Measurements from ENCODE around the gene KRT4.

KRT4 gene

GRCh38 chr12:52814710-52815155 lies 817 bp upstream of the KRT4 start:
- H3K9me3 ChIP-seq (ENCODE audit: control insufficient read depth in 2 of 2, low read length in 2 of 2): no peaks in the 10 kb centered on the region
- H3K27ac ChIP-seq (ENCODE audit: low read length): no peak overlapping the region
- H3K4me1 ChIP-seq (ENCODE audit: control insufficient read depth, insufficient read depth, low read length): no peaks in the 10 kb centered on the region
- H3K9ac ChIP-seq (ENCODE audit: low read length in 2 of 2): no peak overlapping the region
- H3K27me3 ChIP-seq (ENCODE audit: control insufficient read depth in 1 of 2, insufficient read depth in 2 of 2, low read length in 2 of 2): peaks cover 0 to 11% of the 10 kb centered on the region in 2 donors
- no peaks in the 10 kb centered on the region for H3K36me3 ChIP-seq (ENCODE audit: control insufficient read depth in 2 of 2, insufficient read depth in 2 of 2, low read length in 2 of 2)
- no peak overlapping the region for H3K4me3 ChIP-seq (ENCODE audit: low read length in 2 of 2)

GRCh38 chr12:52813203-52813819 lies 605 bp downstream of the KRT4 start:
- H3K4me1 ChIP-seq (ENCODE audit: control insufficient read depth, insufficient read depth, low read length): no peaks in the 10 kb centered on the region
- no peak overlapping the region for H3K9ac ChIP-seq (ENCODE audit: low read length in 2 of 2)
- H3K27me3 ChIP-seq (ENCODE audit: control insufficient read depth in 1 of 2, insufficient read depth in 2 of 2, low read length in 2 of 2): peaks cover 6 to 11% of the 10 kb centered on the region in 2 donors
- H3K27ac ChIP-seq (ENCODE audit: low read length): no peak overlapping the region
- H3K36me3 ChIP-seq (ENCODE audit: control insufficient read depth in 2 of 2, insufficient read depth in 2 of 2, low read length in 2 of 2): no peaks in the 10 kb centered on the region
- no peaks in the 10 kb centered on the region for H3K9me3 ChIP-seq (ENCODE audit: control insufficient read depth in 2 of 2, low read length in 2 of 2)
- no peak overlapping the region for H3K4me3 ChIP-seq (ENCODE audit: low read length in 2 of 2)

- H3K4me3 ChIP-seq (ENCODE audit: low read length in 2 of 2): no peak overlapping the region
Measured at GRCh38 chr12:52812749-52813148, 1.2 kb downstream of the KRT4 start.

GRCh38 chr12:52812073-52812400 lies 1.9 kb downstream of the KRT4 start:
- Histone ChIP-seq H3K9me3 (ENCODE audit: control insufficient read depth in 2 of 2, low read length in 2 of 2) (no peaks in the 10 kb centered on the region), H3K27ac (ENCODE audit: low read length) (no peak overlapping the region), H3K4me3 (ENCODE audit: low read length in 2 of 2) (no peak overlapping the region), H3K4me1 (ENCODE audit: control insufficient read depth, insufficient read depth, low read length) (no peaks in the 10 kb centered on the region), H3K9ac (ENCODE audit: low read length in 2 of 2) (no peak overlapping the region), H3K27me3 (ENCODE audit: control insufficient read depth in 1 of 2, insufficient read depth in 2 of 2, low read length in 2 of 2) (peaks cover 5 to 6% of the 10 kb centered on the region in 2 donors), H3K36me3 (ENCODE audit: control insufficient read depth in 2 of 2, insufficient read depth in 2 of 2, low read length in 2 of 2) (no peaks in the 10 kb centered on the region)

More at GRCh38 chr12:52812749-52813148, 1.2 kb downstream of the KRT4 start:
- Histone ChIP-seq H3K9me3 (ENCODE audit: control insufficient read depth in 2 of 2, low read length in 2 of 2) (no peaks in the 10 kb centered on the region), H3K27ac (ENCODE audit: low read length) (no peak overlapping the region), H3K36me3 (ENCODE audit: control insufficient read depth in 2 of 2, insufficient read depth in 2 of 2, low read length in 2 of 2) (no peaks in the 10 kb centered on the region), H3K9ac (ENCODE audit: low read length in 2 of 2) (no peak overlapping the region), H3K4me1 (ENCODE audit: control insufficient read depth, insufficient read depth, low read length) (no peaks in the 10 kb centered on the region), H3K27me3 (ENCODE audit: control insufficient read depth in 1 of 2, insufficient read depth in 2 of 2, low read length in 2 of 2) (peaks cover 6 to 9% of the 10 kb centered on the region in 2 donors)

- peaks cover 5 to 6% of the 10 kb centered on the region in 2 donors for H3K27me3 ChIP-seq (ENCODE audit: control insufficient read depth in 1 of 2, insufficient read depth in 2 of 2, low read length in 2 of 2)
- no peaks in the 10 kb centered on the region for H3K36me3 ChIP-seq (ENCODE audit: control insufficient read depth in 2 of 2, insufficient read depth in 2 of 2, low read length in 2 of 2)
- H3K27ac ChIP-seq (ENCODE audit: low read length): no peak overlapping the region
- no peak overlapping the region for H3K4me3 ChIP-seq (ENCODE audit: low read length in 2 of 2)
- H3K4me1 ChIP-seq (ENCODE audit: control insufficient read depth, insufficient read depth, low read length): no peaks in the 10 kb centered on the region
- H3K9me3 ChIP-seq (ENCODE audit: control insufficient read depth in 2 of 2, low read length in 2 of 2): no peaks in the 10 kb centered on the region
- H3K9ac ChIP-seq (ENCODE audit: low read length in 2 of 2): no peak overlapping the region
Measured at GRCh38 chr12:52811191-52812072, 2.5 kb downstream of the KRT4 start.

GRCh38 chr12:52810554-52810953 lies 3.4 kb downstream of the KRT4 start:
- H3K27ac ChIP-seq (ENCODE audit: low read length): no peak overlapping the region
- H3K9me3 ChIP-seq (ENCODE audit: control insufficient read depth in 2 of 2, low read length in 2 of 2): no peaks in the 10 kb centered on the region

GRCh38 chr12:52809166-52809565 lies 4.8 kb downstream of the KRT4 start:
- H3K27me3 ChIP-seq (ENCODE audit: control insufficient read depth in 1 of 2, insufficient read depth in 2 of 2, low read length in 2 of 2): peaks cover 5 to 6% of the 10 kb centered on the region in 2 donors
- no peak overlapping the region for H3K4me3 ChIP-seq (ENCODE audit: low read length in 2 of 2)
- H3K36me3 ChIP-seq (ENCODE audit: control insufficient read depth in 2 of 2, insufficient read depth in 2 of 2, low read length in 2 of 2): no peaks in the 10 kb centered on the region

More at GRCh38 chr12:52810554-52810953, 3.4 kb downstream of the KRT4 start:
- no peak overlapping the region for H3K9ac ChIP-seq (ENCODE audit: low read length in 2 of 2)
- peaks cover 5 to 6% of the 10 kb centered on the region in 2 donors for H3K27me3 ChIP-seq (ENCODE audit: control insufficient read depth in 1 of 2, insufficient read depth in 2 of 2, low read length in 2 of 2)
- H3K4me1 ChIP-seq (ENCODE audit: control insufficient read depth, insufficient read depth, low read length): no peaks in the 10 kb centered on the region
- H3K4me3 ChIP-seq (ENCODE audit: low read length in 2 of 2): no peak overlapping the region
- H3K36me3 ChIP-seq (ENCODE audit: control insufficient read depth in 2 of 2, insufficient read depth in 2 of 2, low read length in 2 of 2): no peaks in the 10 kb centered on the region

GRCh38 chr12:52808573-52809160 lies 5.2 kb downstream of the KRT4 start:
- Histone ChIP-seq H3K9ac (ENCODE audit: low read length in 2 of 2) (no peak overlapping the region), H3K27me3 (ENCODE audit: control insufficient read depth in 1 of 2, insufficient read depth in 2 of 2, low read length in 2 of 2) (peaks cover 5 to 6% of the 10 kb centered on the region in 2 donors), H3K27ac (ENCODE audit: low read length) (no peak overlapping the region), H3K4me3 (ENCODE audit: low read length in 2 of 2) (no peak overlapping the region), H3K36me3 (ENCODE audit: control insufficient read depth in 2 of 2, insufficient read depth in 2 of 2, low read length in 2 of 2) (no peaks in the 10 kb centered on the region), H3K4me1 (ENCODE audit: control insufficient read depth, insufficient read depth, low read length) (no peaks in the 10 kb centered on the region), H3K9me3 (ENCODE audit: control insufficient read depth in 2 of 2, low read length in 2 of 2) (no peaks in the 10 kb centered on the region)

More at GRCh38 chr12:52809166-52809565, 4.8 kb downstream of the KRT4 start:
- H3K9ac ChIP-seq (ENCODE audit: low read length in 2 of 2): no peak overlapping the region
- no peaks in the 10 kb centered on the region for H3K9me3 ChIP-seq (ENCODE audit: control insufficient read depth in 2 of 2, low read length in 2 of 2)
- no peak overlapping the region for H3K27ac ChIP-seq (ENCODE audit: low read length)
- H3K4me1 ChIP-seq (ENCODE audit: control insufficient read depth, insufficient read depth, low read length): no peaks in the 10 kb centered on the region

GRCh38 chr12:52807544-52808470 lies 6.1 kb downstream of the KRT4 start:
- H3K4me3 ChIP-seq (ENCODE audit: low read length in 2 of 2): no peak overlapping the region
- H3K27ac ChIP-seq (ENCODE audit: low read length): no peak overlapping the region
- H3K4me1 ChIP-seq (ENCODE audit: control insufficient read depth, insufficient read depth, low read length): no peaks in the 10 kb centered on the region
- H3K9me3 ChIP-seq (ENCODE audit: control insufficient read depth in 2 of 2, low read length in 2 of 2): no peaks in the 10 kb centered on the region
- H3K27me3 ChIP-seq (ENCODE audit: control insufficient read depth in 1 of 2, insufficient read depth in 2 of 2, low read length in 2 of 2): peaks cover 5 to 6% of the 10 kb centered on the region in 2 donors
- no peak overlapping the region for H3K9ac ChIP-seq (ENCODE audit: low read length in 2 of 2)
- no peaks in the 10 kb centered on the region for H3K36me3 ChIP-seq (ENCODE audit: control insufficient read depth in 2 of 2, insufficient read depth in 2 of 2, low read length in 2 of 2)
